HL-60/S4 (cell line): ENCODE measurements around the gene MLLT3.

Experiments used
- in situ Hi-C: fragments of 300-500 bp; cut with MboI; formaldehyde crosslinking; loops from 2 replicates; pipeline ENCODE4 v1.14.3; 2022; ENCODE audit warnings: low sequenced_read_pairs

The MLLT3 gene

GRCh38 chr9:20314981-20315380 is 307.3 kb downstream of the MLLT3 start:
- in situ Hi-C loops, result no loop called here

GRCh38 chr9:20313415-20313814 is 308.9 kb downstream of the MLLT3 start:
- in situ Hi-C loops, result no loop called here

GRCh38 chr9:20312732-20313131 is 309.6 kb downstream of the MLLT3 start:
- in situ Hi-C loops, result no loop called here

GRCh38 chr9:20310024-20310423 is 312.3 kb downstream of the MLLT3 start:
- in situ Hi-C loops, result no loop called here

- in situ Hi-C loops, result no loop called here
These were observed 313.2 kb downstream of the MLLT3 start for GRCh38 chr9:20309124-20309523.

GRCh38 chr9:20307621-20308020 is 314.7 kb downstream of the MLLT3 start:
- in situ Hi-C loops, result no loop called here

- in situ Hi-C loops, result no loop called here
These were observed 316.8 kb downstream of the MLLT3 start for GRCh38 chr9:20305452-20305851.

GRCh38 chr9:20303996-20304395 is 318.3 kb downstream of the MLLT3 start:
- in situ Hi-C loops, result no loop called here

- in situ Hi-C loops, result no loop called here
These were observed 319.2 kb downstream of the MLLT3 start for GRCh38 chr9:20303066-20303465.

GRCh38 chr9:20302197-20302596 is 320.1 kb downstream of the MLLT3 start:
- in situ Hi-C loops, result no loop called here

- in situ Hi-C loops, result no loop called here
These were observed 321.7 kb downstream of the MLLT3 start for GRCh38 chr9:20300430-20301115.

- in situ Hi-C loops, result no loop called here
These were observed 324.6 kb downstream of the MLLT3 start for GRCh38 chr9:20297646-20298084.

GRCh38 chr9:20295555-20295954 is 326.7 kb downstream of the MLLT3 start:
- in situ Hi-C loops, result no loop called here

- in situ Hi-C loops, result no loop called here
These were observed 328.1 kb downstream of the MLLT3 start for GRCh38 chr9:20294046-20294750.

- in situ Hi-C loops, result no loop called here
These were observed 330.3 kb downstream of the MLLT3 start for GRCh38 chr9:20292002-20292401.
